Measurements from ENCODE around the gene DDX23.

Gene DDX23

DNA sequence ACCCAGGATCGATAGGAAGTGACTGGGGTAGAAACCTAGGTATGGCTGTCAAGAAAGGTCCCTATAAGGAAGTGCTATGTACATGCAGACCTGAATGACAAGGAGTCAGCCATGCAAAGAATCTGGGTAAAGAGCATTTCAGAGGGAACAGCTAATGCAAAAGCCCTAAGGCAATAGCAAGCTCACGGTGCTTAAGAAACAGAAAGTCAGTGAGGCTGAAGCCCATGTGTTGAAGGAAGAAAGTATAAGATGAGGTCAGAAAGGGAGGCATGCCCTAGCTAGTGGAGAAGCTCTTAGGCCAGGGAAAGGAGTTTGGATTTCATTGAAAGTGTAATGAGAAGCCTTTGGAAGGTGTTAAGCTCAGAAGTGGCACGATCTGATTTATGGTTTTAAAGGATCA is 57.1 kb downstream of the DDX23 start:
- DNase-seq: no peak

- no peak for DNase-seq
Observed at GRCh38 chr12:48793696-48794095, 58.3 kb downstream of the DDX23 start.

- no peak for DNase-seq
Observed at GRCh38 chr12:48789858-48790326, 62.1 kb downstream of the DDX23 start.

- DNase-seq: no peak
Observed at GRCh38 chr12:48788854-48789775, 62.8 kb downstream of the DDX23 start, which contains the start of gene ADCY6. ADCY6 (minus strand) TSS chr12:48789089; CDS start chr12:48783434, 5,655 bp downstream.

- DNase-seq: no peak
Observed at GRCh38 chr12:48788524-48788853, 63.5 kb downstream of the DDX23 start.

DNA sequence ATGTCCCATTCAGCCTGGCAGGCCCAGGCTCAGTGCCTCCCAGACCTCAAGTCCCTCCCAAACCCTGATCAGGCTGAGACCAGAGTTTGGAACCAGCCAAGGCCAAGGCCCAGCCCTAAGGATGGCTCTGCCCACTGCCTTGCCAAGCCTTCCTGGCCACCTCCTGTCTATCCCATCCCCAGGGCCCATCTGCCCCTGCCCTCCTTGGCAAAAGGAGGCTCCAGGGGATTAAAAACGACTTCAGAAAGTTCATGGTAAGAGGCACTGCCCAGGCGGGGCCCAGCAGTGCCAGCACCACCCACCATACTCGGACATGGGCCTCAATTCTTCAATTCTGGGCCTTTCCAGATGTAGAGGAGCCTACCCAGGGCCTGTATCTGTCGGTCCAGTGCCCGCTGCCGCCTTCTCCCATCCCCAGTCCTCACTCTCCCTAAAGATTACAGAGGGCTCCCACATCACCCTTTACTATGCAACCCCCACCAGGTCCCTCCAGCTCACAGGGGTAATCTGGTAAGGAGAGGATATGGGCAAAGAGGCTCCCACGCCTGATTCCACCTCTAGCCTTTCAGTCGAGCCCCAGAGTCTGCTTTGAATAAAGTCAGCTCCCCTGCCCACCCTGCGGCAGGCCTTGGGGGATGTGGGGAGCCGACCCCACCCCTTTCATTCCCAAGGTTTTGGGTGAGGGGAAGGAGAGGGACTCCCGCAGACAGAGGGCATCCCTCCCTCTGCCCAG is 64.0 kb downstream of the DDX23 start:
- DNase-seq: no peak

DNA sequence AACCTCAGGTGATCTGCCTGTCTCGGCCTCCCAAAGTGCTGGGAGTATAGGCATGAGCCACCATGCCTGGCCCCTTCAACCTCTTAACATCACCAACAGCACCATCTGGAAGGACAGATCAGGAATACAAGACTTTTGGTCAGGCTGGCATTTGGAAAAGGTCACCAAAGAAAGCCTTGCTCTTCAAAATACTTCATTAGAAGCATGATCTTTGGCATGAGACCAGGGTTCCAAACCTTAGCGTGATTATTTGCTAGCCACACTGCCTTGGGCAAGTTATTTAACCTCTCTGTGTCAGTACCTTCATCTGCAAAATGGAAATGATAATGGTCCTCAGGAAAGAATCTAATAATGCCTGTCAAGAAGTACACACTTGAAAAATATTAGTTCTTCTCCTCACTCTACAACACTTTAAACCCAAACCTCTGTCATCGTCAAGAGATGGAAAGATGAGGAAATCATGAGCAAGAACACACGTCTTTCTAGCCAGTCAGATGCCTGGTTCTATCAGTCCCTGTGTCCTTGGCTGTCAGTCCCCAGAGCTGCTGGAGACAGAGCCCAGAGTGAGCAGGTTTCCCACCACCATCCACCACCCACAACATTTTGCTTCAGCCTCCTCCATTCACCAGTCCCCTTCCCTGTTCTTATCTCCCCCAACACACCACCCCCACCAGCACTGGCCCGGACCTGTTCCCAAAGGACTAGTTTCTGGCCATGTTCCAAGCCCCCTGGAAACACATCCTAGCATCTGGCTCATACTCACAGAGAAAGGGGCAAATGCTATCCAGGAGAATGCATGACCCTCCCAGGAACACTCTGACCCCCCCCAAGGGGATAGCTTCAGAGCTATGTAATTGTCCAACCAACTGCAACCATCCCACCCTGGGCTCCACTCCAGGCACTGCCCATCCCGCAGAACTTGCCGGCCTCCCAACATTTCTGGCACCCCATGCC is 65.1 kb downstream of the DDX23 start:
- DNase-seq: no peak

- no peak for DNase-seq
Observed at GRCh38 chr12:48783432-48783831, 68.5 kb downstream of the DDX23 start.

GRCh38 chr12:48782457-48783395 is 69.2 kb downstream of the DDX23 start:
- no peak for DNase-seq

GRCh38 chr12:48781750-48782456 is 70.1 kb downstream of the DDX23 start:
- no peak for DNase-seq

DNA sequence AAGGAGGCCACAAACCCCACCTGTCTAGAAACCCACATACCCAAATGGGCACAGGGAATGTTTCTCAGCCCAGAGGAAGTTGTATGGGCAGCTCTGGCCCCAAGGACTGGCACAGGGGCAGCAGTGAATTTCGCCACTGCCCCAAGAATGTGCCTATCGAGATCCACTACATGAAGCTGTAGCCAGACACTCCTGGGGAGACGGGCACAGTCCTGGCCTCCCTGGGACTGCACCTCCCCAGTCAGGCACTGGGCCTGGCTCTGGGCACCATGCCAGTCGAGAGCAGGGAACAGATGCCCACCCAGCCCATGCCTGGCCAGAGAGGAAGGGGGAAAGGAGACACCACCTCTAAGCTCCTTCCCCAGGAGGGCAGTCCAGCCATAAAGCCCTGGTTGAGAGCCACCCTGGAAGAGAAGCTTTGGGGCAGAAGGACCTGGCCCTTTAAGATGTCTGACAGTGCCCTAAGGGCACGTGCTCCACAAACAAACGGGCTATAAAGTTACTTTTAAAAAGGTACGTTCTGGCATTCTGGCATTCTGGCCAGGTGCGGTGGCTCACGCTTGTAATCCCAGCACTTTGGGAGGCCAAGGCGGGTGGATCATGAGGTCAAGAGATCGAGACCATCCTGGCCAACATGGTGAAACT is 71.5 kb downstream of the DDX23 start:
- DNase-seq: no peak

DNA sequence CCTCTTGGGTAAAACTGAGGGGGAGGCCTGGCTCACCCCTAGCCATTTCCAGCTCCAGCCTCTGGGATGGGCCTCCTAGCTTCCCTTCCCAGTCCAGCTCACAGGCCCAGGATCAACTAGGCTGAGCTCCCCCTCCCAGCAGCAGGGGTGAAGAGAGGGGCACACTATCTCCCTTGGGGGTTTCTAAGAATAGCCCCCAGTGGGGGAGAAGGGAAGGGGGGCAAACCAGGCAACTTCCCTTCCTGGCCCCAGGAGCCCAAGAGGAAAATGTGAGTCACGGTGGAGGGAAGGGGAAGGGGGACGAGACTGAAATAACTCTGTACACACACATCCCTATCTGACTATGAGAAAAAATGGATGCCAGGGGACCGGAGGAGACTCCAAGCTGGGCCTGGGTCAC is 72.1 kb downstream of the DDX23 start:
- no peak for DNase-seq

Data from stimulated activated CD8-positive, alpha-beta memory T cell treated with anti-CD3 and anti-CD28 coated beads, Interleukin-4, amount 100 ng/mL, for 48 hours (primary cell).